Measurements from ENCODE around the gene PTPRM.

PTPRM gene

DNA sequence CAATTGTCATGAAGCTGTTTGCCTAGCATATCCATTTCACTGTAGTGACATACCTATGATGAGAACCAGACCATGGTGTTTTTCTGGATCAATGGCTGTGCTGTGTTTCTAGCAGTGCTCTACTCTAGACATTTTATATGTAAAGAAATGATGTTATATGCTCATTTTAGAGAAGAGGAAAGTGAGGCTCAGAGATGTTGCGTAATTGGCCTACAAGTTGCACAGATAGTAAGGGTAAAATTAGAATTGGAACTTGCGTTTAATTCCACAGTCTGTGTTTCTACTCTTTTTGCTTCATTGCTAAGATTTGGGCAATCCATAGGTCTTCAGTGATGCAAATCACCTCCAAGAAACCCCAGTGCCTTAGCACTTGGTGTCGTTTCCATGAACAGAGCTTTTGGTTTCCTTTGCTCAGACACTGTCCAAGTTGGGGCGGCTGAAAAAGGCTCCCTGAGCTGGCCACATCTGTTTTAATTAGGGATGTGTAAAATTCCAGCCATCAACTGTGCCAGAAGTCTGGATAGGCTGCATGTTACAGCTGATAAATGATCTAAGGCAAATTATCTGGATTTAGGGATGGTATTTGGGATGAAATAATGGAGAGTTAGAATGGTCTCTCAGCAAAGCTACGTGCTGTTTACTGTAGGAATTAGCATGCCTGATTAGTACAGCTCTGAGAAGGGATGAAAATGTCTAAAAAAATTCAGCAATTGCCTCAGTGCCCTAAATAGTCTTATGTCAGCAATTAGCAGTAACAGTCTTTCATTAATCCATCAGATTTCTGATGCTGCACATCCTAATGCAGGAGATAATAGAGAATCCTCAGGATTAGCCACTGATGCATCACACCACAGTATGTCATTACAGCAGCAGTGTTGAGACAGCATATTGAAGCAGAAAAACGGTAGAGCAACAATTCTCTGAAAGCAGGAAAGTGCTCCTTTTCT is 65.3 kb downstream of the PTPRM start:
- DNase-seq: no peak

DNA sequence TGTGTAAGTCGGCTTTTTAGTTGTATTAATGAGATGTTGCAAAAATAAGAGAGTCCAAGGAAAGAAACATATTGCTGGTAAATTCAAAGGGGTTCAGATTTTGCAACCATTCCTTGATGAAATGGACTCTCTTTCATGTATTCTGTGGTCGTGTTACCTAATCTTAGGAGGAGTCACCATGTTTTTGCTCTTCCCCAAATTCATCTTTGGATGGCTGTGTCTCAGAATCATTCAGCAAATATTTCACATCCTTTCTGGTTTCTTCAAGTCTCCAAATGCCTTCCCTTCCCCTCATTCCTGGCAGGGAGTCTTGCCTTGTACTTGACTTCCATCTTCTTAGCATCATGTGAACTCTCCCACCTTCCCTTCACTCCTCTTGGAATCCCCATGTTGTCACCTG is 66.1 kb downstream of the PTPRM start:
- DNase-seq: no peak

DNA sequence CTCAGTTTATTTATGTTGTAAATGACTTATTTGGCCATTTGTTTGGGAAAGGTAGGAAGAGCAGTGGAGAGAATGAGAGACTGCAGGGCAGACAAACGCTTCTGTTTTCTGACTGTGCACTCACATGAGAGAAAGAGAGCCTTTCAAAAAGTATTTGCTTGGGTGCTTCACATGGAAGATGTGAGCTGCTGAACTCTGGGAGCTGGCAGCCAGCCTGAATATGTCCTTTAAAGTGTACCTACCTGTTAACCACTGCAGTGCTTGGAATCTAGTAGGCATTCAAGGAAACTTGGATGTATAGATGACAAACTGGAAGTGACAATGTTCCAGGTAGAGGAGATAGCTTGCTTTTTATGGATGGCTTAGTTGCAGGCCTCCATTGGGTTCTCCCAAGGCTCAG is 68.8 kb downstream of the PTPRM start:
- no peak for DNase-seq

DNA sequence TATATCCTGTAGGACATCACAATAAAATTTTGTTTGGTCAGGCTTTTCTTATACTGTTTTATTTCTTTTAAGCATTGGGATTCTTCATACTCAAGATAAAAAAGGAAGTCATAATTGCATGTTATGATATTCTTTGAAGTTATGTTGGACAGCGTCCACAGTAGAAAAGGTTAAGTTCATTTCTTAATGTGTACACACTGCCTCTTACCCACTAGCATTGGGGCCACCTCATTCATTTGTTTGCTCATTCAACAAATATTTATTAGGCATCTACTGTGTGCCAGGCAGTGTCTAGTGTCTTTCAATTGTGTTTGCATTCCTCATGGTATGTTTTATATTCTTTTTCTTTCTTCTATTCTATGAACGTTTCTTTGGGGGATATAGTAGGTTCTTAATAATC is 70.2 kb downstream of the PTPRM start:
- DNase-seq: no peak

DNA sequence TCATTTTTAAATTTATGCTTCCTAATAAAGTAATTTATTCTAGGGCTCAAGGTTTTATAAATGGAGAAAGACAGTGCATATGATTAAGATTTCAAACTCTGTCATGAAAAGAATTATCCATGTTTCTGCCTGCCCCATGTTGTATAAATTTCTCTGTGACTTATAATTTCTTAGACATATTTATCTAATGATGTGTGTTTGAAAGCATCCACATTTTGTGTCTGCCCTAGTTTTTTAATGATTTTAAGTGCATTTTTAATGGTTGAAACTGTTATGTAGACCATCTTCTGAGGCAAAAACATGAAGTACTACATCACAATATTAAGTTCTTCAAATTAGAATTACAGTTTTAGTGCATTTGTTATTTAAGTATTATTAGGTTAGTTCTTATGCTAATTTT is 71.2 kb downstream of the PTPRM start:
- DNase-seq: no peak

DNA sequence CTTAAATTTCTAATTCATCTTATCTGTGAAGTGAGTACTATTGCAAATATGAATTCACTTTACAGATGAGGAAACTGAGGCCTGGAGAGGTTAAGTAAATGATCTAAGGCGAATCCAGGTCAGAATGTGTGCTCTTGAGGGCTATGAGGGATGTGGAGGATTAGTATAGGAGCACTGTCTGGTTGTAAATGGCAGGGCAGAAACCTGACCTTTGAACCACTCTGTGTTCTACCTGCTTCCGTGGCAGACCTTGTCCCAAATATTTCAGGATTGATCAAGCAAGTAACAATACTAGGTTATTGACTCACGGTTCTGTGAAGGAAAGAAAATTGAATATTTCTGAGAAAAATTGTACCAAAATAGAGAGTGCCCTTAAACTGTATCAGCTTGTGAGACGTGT is 74.7 kb downstream of the PTPRM start:
- no peak for DNase-seq

DNA sequence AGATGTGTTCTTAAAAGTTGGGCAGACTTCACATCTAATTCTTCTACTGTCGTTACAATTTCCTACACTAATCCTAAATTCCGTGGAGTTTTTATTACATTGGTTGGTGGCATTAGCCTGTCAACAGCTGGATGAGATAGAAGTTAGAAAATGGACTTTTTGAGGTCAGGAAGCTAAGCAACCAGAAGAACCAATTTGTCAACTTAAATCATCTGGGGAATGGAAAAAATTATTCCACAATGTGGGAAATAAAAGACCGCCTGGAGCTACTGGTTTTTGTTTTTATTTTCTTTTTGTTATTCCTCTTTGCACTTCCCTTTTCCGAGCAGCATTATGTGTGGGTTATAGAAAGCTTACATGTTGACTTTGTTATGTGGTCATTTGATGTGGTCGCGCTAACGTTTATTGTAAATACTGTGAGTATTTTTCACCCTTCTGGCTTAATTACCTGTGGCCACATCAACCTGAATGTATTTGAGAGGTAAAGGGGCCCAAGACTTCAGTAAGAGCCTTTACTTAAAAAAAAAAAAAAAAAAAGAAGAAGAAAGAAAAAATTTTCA is 75.3 kb downstream of the PTPRM start:
- DNase-seq: no peak

DNA sequence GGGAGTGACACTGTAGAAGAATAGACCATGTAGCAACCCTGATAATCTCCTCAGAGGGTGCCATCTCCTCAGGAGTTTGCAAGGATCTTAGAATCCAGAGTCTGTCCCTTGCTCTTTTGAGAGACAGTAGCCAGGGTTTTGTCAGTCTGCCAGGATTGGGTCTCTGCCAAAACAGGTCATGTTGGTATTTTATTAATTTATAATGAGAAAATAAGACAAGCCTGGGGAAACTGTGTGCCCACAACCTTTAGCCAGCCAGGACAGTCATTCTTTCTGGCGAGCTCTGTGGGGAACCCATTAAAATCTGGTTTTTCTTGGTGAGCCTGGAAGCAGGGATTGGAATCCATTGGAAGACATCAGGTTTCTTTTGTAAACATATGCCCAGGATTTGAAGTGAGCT is 78.6 kb downstream of the PTPRM start:
- no peak for DNase-seq

DNA sequence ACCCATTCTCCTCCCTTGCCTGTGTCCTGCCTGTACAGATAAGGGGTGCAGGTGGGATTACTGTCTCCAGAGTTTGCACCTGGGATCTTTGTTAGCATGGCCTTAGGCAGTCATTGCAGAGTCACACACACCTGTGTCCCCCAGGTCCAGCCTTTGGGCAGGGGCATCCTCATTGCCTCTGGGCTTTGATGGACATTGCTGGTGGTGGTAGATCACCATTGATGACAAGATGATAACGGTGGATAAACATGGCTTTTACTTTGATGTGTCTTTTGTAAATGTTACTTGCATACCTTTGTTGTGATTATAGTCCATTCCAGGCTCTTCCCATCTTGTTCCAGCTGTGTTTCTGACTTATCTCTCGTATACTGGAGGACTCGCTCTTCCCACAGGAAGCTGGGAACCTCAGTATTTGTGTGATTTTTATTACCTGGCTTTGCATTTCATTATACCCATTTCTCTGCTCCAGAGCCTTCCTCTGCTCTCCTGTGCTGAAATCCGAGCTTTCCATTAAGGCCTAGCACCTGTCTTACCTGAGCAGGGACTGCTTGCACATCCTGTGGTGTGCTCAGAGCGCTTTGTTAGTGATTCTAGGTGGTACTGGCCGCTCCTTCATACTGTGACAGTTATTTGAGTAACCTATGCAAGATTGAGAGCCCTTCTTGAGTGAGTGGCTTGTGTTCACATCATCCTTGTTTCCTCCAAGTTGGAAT is 79.2 kb downstream of the PTPRM start:
- DNase-seq: no peak

DNA sequence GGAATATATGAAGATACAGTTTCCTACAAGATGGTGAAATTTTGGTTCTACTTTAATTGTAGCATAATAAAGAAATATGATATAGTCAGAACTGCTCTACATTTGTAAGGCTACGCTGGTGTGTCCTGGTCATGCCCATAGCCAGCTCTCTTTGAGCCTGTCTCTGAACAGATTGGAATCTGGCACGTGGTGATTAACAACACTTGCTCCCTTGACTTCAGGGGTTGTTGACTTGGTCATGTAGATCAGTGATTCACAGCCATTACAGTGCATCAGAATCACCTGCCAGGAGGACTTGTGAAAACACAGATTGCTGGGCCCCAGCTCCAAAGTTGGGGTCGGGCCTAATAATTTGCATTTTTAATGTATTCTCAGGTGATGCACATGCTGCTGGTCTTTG is 80.4 kb downstream of the PTPRM start:
- DNase-seq: no peak

DNA sequence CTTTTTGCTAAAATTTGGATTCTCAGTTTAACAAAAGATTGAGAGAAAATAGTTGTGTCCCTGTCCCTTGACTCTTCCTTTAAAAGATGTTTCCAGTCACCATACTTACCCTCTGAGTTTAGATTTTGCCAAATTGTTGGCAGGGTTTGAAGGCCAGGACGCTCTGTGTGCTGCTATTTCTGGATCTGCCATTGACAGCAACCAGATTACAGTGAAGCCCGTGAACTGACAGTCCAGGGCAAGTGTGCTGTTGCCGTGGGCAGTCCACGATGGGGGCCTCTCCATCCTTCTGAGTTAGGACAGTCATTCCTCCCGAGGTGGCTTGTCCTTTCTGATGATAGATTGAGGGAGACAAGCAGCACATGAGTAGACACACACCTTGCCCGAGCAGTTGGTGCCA is 89.9 kb downstream of the PTPRM start:
- DNase-seq: no peak

DNA sequence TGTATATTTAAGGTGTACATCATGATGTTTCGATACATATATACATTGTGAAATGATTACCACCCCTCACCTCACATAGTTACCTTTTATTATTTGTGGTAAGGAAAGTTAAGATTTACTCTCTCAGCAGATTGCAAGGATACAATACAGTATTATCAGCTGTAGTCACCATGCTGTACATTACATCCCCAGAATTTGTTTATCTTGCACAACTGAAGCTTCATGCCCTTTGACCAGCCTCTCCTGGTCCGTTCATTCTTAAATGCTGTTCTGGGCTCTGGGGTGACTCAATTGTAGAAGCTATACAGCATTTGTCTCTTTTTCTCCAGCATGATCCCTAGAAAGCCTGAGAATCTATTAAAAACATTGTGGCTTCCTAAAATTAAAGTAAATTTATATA is 90.8 kb downstream of the PTPRM start:
- no peak for DNase-seq

DNA sequence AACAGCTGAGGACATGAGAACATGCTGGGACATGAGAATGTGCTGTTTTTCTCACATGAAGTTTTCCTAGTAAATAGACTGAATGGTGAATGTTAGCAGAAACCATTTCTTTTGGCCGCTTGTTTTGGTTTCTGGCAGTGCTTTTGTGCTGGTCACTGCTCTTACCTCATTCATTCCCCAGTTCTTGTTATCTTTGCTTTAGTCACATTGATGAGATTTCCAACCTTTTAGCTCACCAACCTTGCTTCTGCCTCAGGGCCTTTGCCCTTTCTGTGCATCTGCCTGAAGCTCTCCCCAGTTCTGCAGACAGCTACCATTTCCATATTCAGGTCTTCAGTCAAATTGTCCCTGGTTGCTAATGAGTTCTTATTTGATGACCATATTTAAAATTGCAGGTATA is 91.6 kb downstream of the PTPRM start:
- DNase-seq: no peak

DNA sequence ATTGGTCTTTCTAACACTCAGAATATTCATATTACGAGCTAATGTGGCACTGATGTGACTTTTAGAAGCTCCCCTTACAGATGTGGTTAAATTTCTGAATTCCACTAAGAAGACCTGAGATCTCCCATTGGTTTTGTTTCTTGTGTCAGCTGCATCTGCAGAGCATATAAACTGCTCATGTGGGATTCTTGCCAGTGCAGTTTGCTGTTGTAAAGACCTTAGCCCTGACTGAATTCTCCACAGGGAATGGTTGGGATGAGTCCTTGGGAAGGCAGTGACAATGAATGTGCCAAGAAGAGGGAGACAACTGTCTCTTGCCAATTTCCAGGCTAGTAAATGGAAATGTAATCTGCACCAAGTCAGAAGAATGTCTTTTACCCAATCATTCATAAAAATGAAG is 94.1 kb downstream of the PTPRM start:
- DNase-seq: no peak

DNA sequence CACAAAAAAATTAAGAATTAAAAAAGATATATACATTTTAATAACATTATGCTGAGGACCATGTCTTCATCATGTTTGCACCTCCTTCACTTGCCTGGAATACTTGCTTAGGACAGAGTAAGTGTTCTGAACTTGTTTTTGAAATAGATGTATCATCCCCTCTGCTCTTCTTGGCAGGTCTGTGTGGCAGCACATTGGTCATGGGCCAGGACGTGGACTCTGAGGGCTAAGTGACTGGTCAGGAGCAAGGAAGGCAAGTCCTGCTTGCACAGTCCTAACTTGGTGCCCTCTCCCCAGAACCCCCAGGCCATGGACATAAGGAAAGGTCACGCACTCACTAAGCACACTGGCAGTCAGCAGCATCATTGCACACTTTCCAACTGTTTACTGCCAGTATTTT is 95.8 kb downstream of the PTPRM start:
- DNase-seq: no peak

DNA sequence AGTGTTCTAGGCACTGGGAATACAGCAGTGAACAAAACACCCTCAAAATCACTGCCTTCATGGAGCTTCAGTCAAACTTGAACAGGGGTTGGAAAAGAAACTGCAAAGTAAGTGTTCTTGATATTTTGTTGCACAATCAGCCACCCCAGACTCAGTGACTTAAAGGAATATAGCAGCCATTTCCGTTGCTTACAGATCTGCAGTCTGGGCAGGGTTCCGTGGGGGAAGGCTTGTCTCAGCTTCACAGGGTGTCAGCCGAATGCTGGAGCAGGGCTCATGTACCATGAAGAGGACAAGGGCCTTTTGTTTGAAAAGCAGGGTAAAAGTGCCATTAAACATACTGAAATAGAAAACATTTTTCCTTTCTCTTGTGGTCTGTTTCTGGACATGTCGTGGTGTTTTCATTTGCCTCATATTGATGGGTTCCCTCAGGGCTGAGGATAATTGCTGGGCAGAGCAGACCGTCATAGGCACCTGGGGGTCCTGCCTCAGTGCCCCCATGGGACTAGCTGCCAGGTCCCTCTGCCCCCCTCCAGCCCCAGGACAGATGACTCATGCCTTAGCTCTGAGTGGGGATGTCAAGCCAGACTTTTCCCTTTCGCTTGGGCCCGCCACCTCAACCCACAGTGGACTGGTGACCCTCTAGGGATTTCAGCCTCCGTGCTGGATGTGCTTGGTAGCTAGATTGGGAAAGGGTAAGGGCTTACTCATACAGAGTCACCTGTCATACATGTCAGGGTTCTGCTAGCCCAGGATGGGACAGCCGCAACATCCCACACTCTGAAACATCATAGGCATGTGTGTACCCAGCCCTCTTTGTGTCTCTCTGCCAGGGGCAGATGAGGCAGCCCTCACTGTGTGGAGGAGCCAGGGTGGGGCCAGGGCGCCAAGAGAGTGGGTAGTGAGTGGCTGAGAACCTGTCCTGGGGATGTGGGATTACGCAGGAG is 96.5 kb downstream of the PTPRM start:
- no peak for DNase-seq

DNA sequence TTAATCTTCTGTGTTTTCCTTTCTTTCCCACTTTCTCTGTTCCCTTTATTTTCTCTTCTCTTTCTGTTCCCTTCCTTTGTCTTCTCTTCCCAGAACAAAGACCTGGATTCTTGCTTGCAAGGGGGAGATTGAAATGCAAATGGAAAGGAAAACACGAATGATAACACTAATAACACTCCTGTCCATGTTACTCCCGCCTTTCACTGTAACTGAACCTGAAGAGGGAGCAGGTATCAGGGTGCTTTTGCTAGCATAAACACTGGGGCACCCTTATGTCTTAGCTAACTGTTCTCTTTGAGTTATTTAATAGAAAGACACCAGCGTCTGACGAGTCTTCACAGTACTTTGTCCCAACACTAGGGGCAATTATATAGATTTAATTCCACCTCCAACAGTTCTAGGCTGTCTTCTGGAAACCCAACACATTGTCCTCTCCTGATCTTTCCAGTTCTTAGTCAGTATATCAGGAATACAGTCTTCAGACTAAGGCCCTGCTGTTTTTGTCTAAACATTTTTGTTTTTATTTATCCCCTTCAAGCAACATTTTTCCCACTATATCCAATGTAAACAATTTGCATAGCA is 99.2 kb downstream of the PTPRM start:
- DNase-seq: no peak

DNA sequence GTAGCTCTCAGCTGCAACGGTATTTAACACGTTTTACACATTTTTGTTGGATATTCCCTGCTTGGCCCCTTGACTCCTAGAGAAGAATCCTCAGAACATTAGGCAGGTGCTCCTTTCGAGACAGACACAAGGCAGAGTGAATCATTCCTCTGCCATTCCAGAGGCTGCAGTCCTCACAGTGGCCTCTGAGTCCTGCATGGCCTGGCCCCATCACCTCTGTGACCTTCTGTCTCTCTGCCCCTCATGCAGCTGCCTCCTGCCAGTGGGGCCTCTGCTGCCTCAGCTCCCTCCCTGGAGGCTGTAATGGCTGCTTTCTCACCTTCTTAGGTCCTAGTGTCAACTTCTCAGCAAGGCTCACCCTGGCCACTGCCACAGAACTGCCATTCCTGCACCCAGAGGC is 101.3 kb downstream of the PTPRM start:
- no peak for DNase-seq

DNA sequence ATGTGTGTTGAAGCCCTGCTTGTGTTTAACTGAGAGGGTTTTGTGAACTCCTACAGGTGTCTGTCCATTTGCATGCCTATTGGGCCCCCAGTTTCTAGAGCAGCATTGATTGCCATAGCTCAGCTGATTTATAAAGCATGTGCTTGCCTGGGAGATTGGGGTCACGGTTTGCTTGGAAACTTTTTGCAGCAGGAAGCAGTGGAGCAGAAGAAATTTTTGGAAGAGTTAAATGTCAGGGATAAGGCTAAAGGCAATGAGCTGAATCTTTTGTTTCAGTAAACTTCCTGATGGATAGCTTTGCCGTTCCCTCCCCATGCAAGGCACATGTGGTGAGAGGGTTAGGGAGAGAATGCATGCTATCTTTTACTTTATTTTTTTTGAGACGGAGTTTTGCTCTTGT is 102.2 kb downstream of the PTPRM start:
- no peak for DNase-seq

DNA sequence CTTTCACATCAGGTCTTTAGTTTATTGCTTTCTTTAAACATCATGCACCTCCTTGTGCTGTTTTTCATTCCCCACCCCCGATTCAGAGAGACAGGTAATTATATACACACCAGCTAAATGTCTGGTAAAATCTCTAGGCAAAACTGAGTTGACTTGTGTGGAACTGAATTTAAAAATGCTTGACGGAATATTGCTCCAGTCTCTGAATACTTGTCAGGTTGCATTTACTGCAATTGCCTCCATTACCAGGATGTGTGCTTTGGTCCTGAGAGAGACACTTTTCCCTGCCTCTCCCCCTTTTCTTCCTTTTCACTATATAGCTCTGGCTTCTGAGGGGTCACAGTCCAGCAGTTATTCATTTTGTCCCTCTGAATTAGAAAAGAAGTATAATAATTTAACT is 104.0 kb downstream of the PTPRM start:
- no peak for DNase-seq

DNA sequence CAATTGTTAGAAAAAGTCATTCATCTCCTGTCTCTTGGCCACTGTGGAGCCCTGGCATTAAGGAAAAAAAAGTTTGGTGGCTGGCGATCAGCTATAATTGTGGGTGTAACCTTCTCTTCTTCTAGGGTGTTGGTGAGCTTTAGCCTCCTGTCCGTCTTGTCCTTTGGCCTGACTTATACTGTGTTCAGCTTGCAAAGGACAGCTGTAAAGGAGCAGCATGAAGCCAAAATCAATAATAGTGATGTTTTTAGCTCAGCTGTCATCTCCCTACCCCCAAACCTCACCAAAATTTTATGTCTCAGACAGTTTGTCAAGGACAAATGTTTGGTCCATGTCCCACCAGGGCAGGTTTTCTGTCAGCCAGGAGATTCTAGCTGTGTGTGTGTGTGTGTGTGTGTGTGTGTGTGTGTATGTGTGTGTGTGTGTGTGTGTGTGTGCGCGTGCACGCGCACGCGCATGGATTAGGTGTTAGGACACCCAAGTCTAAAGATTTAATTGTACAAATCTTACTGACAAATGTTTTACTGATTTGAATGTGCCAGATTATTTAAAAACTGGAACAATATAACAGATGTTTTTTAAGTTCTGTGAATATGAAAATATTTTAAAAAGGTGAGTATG is 109.2 kb downstream of the PTPRM start:
- DNase-seq: no peak

DNA sequence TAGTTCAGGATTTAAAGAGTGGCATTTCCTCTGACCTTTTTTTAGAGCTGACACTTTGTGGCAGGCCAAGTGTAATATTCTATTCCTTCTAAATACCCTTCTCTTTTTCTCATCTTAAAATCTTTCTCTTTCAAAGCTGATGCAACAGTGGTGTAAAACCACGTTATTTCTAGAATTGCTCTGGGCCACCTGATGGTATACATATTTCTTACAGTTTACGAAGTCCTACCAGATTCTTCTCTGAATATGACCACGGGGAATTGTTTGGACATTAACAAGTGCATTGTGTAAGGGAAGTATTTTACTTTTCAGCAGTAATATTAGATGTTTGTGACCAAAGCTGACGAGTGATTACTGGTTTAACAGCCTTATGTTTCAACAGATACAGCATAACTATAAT is 109.9 kb downstream of the PTPRM start:
- no peak for DNase-seq
